IPS-11a (cell line): ENCODE results near the gene HLCS.

ENCODE experiments used
- H3K4me3 ChIP-seq: one replicate; pipeline ENCODE4 v1.5.1; 2013; ENCODE audit warnings: low read depth, low read length, control low read depth

The HLCS gene

GRCh38 chr21:36706951-36707762 is 259.3 kb downstream of the HLCS start:
- no peak overlapping the region for H3K4me3 ChIP-seq

- H3K4me3 ChIP-seq: no peak overlapping the region
Measured at GRCh38 chr21:36706482-36706852, 260.0 kb downstream of the HLCS start.

GRCh38 chr21:36705679-36706481 is 260.6 kb downstream of the HLCS start:
- H3K4me3 ChIP-seq: no peak overlapping the region

- H3K4me3 ChIP-seq: no peak overlapping the region
Measured at GRCh38 chr21:36704958-36705678, 261.4 kb downstream of the HLCS start.

- no peak overlapping the region for H3K4me3 ChIP-seq
Measured at GRCh38 chr21:36704281-36704957, 262.1 kb downstream of the HLCS start.

- H3K4me3 ChIP-seq: no peak overlapping the region
Measured at GRCh38 chr21:36703626-36704280, 262.7 kb downstream of the HLCS start.

GRCh38 chr21:36703123-36703522 is 263.3 kb downstream of the HLCS start:
- no peak overlapping the region for H3K4me3 ChIP-seq

- no peak overlapping the region for H3K4me3 ChIP-seq
Measured at GRCh38 chr21:36702622-36702968, 263.9 kb downstream of the HLCS start.

- no peak overlapping the region for H3K4me3 ChIP-seq
Measured at GRCh38 chr21:36701756-36702621, 264.5 kb downstream of the HLCS start.

GRCh38 chr21:36700971-36701755 is 265.3 kb downstream of the HLCS start:
- no peak overlapping the region for H3K4me3 ChIP-seq
